Hindlimb muscle (tissue), 1 donor: ENCODE measurements around the gene ELAPOR1. TPM values are rescaled to one million over a fixed set of nuclear protein-coding genes. Genes with fewer than 3 reads are reported as not detected.

Source experiments
- DNase-seq: peaks from one replicate; pipeline ENCODE4 v3.0.0-alpha.2; 2013
- polyA plus RNA-seq: library from polyadenylated mRNA; unstranded; fragments of 120-200 nt; gene quantifications from one replicate; pipeline ENCODE4 v1.2.1, GENCODE V29; 2013; ENCODE audit not compliant: insufficient read length

The ELAPOR1 gene, protein sequence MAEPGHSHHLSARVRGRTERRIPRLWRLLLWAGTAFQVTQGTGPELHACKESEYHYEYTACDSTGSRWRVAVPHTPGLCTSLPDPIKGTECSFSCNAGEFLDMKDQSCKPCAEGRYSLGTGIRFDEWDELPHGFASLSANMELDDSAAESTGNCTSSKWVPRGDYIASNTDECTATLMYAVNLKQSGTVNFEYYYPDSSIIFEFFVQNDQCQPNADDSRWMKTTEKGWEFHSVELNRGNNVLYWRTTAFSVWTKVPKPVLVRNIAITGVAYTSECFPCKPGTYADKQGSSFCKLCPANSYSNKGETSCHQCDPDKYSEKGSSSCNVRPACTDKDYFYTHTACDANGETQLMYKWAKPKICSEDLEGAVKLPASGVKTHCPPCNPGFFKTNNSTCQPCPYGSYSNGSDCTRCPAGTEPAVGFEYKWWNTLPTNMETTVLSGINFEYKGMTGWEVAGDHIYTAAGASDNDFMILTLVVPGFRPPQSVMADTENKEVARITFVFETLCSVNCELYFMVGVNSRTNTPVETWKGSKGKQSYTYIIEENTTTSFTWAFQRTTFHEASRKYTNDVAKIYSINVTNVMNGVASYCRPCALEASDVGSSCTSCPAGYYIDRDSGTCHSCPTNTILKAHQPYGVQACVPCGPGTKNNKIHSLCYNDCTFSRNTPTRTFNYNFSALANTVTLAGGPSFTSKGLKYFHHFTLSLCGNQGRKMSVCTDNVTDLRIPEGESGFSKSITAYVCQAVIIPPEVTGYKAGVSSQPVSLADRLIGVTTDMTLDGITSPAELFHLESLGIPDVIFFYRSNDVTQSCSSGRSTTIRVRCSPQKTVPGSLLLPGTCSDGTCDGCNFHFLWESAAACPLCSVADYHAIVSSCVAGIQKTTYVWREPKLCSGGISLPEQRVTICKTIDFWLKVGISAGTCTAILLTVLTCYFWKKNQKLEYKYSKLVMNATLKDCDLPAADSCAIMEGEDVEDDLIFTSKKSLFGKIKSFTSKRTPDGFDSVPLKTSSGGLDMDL
- 0.27 TPM for polyA plus RNA-seq

DNA sequence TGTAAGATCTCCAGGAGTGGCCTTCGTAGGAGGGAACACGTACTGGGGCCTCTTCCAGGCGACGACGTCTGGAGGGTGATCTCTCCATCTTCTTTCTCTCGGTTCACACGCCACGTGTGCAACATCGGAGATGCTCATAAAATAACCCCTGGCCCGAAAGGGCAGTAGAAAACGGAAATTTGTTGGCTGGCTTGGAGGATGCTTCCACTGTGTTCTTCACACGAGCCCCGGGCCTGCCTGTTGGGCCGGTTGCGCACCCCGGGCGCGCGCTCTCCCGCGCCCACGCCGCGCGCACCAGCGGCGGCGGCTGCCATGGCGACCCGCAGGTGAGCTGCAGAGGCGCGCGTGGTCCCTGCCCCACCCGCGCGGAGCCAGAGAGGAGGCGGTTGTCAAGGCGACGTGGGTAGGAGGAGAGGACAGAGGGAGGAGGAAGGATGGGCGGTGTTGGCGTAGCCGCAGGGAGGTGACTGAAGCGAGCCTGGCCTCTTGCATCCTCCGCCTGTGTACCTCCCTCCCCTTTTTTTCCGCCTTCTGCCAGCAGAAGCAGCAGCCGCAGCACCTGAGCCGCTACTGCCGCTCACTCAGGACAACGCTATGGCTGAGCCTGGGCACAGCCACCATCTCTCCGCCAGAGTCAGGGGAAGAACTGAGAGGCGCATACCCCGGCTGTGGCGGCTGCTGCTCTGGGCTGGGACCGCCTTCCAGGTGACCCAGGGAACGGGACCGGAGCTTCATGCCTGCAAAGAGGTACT is at the start of gene ELAPOR1:
Gene ELAPOR1, plus strand, starts transcription at position 526 of the 752 bp plus-strand sequence. Its CDS starts 69 bp downstream, at position 595.
- DNase-seq: peak; percentile 51

DNA sequence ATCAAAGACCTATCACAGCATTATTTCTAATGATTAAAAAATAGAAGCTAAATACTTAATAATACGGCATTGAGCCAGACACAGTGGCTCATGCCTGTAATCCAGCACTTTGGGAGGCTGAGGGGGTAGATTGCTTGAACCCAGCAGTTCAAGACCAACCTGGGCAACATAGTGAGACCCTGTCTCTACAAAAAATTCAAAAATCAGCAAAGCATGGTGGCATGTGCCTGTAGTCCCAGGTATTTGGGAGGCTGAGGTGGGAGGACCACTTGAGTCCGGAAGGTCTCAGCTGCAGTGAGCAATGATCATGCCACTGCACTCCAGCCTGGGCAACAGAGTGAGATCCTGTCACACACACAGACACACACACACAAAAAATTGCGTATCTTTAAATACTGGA is 48.8 kb upstream of the ELAPOR1 start:
- no peak for DNase-seq

DNA sequence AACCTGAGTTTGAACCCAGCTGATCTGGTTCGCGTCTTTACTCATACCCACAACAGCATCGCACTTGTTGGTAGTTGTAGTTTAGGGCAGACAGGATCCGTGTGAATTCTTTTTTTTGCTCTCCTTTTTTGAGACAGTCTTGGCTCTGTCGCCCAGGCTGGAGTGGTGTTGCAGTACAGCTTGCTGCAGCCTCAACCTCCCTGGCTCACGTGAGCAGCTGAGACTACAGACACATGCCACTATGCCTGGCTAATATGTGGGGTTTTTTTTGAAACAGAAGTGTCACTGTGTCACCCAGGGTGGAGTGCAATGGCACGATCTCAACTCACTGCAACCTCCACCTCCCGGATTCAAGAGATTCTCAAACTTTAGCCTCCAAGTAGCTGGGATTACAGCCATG is 46.0 kb upstream of the ELAPOR1 start:
- DNase-seq: no peak

DNA sequence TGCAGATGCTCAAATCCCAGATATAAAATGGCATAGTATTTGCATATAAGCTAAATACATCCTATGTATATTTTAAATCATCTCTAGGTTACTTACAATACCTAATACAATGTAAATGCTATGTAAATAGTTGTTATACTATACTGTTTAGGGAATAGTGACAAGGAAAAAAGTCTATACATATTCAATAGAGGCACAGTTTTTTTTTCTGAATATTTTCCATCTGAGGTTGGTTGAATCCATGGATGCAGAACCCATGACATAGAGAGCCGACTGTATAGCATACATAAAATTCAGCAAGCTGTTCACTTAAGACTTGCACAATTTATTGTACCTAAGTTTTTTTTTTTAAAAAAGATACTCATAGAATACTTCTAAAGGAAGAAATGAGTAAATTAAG is 44.6 kb upstream of the ELAPOR1 start:
- no peak for DNase-seq

DNA sequence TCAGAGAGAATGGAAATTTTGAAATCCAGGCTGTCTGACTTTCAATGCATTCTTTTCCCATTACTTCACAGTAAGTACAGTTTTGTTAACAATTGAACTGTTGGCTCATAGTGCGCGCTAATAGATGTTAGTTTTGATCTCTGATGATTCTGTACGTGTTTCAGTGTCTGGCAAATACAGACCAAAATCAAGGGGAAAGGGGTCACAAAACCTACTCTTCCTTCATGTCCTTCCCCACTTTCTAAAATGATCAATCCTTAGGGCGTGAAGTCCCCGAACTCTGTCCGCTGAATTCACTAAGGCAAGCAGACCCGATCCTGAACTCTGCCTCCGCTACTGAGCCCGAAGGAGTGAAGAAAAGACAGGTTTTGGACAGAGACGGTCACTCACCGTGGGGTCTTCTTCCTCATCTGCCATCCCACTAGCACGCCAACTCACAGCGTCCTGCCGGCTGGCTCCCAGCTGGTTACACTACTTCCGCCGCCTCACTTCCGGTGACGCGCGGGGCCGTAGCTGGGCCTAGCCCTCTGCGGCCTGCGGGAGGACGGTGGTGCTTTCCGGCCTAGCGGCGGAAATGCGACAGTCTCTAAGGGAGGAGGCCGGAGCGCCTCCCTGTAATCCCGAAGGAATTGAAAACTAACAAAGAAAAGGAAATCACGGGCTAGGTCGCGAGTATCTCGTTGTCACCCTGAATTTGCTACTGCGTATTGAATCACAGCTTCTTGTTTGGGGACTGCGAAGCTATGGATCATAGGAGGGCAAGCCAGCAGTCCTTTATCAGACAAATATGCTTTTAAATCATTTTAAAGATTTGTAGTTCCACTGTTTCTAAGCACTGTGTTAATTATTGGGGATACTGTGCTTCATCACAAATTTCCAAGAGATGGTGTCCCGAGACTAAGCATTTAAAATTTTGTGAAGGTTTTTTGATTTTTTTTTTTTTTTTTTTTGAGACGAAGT is 38.1 kb upstream of the ELAPOR1 start, which contains the start of gene TAF13:
Gene TAF13, minus strand, starts transcription at position 473 of the 960 bp plus-strand sequence. Its CDS starts 56 bp downstream, at position 417.
- DNase-seq: peak; percentile 96

DNA sequence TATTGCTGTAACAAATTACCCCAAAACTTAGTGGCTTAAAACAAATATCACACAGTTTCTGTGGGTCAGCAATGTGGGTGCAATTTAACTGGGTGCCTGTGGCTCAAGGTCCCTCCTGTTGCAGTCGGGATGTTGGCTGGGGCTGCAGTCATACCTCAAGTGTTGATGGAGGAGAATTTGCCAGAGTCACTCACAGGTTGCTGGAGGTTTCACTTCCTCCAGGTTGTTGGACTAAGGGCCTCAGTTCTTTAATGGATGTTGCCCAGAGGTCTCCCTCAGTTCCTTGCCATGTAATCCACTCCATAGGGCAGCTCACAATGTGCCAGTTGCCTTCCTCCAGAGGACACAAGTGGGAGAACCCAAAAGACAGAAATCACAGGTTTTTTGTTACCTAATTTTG is 35.6 kb upstream of the ELAPOR1 start:
- no peak for DNase-seq

DNA sequence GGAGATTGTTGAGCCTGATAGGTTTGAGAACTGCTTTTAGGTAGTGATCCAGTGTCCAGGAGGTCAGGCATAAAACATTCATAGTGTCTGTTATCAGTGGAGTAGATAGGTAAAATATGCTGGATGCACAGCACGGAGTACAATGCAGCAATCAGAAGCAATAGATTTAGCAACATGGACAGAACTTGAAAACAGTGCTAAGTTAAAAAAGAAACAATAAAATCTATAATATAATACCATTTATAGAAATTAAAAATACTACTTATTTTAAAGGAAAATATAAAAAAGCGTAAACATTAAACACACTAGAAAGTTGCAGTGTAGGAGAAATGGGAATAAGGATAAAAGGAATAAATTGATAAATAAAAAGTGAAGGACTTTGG is 34.7 kb upstream of the ELAPOR1 start:
- no peak for DNase-seq

DNA sequence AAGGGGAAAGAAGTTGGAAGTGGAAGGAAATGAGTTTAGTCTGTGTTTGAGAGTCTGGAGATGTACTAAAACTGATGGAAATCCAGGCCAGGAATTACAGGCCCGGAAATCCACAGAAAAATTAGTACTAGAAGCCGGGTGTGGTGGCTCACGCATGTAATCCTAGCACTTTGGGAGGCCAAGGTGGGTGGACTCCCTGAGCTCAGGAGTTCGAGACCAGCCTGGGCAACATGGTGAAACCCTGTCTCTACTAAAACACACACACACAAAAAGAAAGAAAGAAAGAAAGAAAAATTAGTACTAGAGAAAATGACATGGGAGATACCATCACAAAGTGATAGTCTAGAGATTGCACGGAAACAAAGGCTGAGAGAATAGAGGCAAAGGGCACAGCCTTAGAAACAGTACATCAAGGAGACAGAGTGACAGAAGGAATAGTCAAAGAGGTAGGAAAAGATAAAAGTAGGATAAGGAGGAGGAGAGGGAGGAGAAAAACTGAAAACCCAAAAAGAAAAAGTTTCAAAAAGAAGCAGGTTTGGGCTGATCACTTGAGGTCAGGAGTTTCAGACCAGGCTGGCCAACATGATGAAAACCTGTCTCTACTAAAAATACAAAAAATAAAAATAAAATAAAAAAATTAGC is 33.4 kb upstream of the ELAPOR1 start:
- no peak for DNase-seq

DNA sequence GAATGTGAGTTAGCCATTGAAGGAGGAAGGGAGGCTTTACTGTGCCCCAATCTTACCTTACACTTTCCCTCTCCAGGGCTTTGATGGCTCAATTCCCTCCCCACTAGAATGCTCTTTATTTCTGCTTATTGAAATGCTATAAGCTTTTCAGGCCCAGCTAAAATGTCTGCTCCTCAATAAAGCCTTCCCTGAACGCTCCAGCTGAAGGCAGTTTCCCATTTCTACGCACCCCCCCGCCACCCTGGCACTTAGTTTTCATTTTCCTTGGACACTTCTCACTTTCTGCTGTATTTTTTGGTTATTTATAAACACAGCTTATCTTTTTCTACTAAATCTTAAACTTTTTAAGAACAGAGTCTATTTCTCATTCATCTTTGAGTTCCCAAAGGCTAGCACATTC is 30.4 kb upstream of the ELAPOR1 start:
- DNase-seq: no peak

DNA sequence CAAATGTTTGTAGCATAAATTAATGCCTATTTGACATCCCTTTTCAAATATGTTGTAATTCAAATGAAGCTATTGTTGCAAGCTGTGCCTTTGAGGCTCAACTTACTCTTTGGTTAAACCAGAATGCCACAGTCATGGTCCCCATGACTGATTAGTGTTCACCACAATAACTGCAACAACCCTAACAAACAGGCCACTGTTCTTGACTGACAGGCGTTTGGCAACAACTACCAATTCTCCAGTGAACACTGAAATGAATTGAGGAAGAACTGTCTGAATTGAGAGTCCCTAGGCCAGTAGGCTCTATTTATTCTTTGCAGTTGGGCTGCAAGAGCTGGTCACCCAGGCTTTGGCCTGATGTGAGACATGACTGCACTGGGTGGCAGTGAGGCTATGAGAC is 30.0 kb upstream of the ELAPOR1 start:
- no peak for DNase-seq

DNA sequence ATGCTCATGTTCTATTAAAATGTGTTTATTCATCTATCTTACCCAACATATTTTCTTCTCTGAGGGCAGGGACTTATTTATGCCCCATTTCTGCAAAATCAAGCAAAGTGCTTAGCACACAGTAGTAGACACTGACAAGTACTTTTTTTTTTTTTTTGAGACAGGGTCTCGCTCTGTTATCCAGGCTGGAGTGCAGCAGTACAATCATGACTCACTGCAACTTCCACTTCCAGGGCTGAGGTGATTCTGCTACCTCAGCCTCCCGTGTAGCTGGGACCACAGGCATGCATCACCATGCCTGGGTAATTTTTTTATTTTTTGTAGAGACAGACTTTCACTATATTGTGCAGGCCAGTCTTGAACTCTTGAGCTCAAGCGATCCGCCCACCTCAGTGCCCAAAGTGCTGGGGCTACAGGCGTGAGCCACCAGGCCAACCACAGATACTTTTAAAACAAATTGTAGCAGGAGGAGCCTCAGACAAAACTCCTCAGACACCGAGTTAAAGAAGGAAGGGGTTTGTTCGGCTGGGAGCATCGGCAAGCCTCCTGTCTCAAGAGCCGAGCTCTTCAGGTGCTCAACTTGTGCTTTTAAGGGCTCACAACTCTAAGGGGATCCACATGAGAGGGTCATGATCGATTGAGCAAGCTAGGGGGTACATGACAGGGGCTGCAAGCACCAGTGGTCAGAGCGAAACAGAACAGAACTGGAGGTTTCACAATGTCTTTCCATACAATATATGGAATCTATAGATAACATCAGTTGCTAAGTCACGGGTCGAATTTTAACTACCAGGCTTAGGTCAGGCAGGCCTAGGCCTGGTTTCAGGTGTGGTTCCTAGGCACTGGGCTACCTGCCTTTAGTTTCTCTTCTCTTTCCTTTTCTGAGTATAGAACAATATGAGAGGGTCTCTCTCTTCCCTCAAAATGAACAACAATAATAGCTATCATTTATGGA is 29.1 kb upstream of the ELAPOR1 start:
- DNase-seq: no peak

DNA sequence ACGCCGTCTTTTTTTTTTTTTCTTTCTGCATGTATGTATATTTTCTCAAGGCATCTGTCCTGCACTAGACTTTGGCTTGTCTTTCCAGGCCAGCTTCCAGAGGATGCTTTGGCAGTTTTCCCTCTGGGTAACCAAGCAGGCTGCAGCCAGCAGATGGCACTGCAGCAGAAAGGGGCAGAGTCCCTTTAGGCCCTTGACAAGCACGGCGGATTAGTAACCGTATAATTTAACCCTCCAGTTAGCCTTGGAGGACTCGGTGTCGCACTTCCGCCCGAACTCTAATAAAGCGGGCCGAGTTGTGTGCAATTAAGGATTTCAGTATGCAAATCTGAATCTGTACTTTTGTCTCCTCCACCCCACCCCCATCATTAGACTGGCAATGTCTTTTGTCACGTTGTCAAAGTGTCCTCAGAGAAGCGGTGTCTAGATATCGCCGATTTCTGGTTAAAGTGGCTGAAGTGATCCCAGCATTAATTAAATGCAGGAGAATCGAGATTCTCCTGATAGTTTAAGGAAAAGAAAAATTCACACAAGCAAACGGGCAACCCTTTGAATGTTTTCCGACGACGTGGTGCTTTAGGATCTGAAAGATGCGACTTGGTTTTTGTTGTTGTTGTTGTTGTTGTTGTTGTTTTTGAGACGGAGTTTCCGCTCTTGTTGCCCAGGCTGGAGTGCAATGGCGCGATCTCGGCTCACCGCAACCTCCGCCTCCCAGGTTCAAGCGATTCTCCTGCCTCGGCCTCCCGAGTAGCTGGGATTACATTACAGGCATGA is 24.5 kb upstream of the ELAPOR1 start:
- DNase-seq: peak; percentile 65

DNA sequence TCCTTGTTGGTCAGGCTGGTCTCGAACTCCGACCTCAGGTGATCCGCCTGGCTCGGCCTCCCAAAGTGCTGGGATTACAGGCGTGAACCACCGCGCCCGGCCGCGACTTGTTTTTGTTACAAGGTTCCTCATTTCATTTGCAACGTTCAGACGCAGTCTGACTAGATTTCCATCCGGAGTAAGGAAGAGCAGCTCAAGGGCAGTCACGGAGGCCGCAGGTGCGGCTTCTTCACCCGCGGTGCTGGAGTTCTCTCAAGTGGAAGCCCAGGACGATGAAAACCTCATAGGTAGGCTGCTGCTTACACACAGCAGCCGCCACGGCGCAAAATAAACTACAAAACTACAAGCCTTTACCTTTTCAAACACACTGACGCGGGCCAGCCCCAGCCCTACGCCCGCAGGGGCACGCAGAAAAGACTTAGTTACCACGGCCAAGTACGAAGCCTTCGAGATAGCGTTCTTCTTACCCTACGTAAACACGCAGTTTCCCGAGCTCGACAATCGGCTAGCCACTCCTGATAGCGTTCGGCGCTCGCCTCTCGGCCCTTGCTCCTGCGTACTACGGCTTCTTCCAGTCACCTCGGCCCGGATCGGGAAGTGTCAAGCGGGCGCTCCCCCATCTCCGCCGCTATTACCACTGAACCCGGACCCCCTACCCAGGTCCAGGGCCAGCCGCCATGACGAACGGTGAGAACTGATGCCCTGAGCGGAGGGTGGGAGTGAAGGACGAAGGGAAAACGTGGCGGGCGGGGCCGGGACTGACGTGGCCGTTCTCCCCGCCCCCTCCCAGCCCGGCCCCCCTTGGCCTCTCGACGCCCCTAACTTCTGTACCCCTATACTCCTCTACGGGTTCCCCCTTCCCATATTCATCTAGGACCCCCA is 23.5 kb upstream of the ELAPOR1 start, which contains the start of gene TMEM167B:
Gene TMEM167B, plus strand, starts transcription at position 569 of the 882 bp plus-strand sequence. Its CDS starts 109 bp downstream, at position 678.
- DNase-seq: peak; percentile 93

DNA sequence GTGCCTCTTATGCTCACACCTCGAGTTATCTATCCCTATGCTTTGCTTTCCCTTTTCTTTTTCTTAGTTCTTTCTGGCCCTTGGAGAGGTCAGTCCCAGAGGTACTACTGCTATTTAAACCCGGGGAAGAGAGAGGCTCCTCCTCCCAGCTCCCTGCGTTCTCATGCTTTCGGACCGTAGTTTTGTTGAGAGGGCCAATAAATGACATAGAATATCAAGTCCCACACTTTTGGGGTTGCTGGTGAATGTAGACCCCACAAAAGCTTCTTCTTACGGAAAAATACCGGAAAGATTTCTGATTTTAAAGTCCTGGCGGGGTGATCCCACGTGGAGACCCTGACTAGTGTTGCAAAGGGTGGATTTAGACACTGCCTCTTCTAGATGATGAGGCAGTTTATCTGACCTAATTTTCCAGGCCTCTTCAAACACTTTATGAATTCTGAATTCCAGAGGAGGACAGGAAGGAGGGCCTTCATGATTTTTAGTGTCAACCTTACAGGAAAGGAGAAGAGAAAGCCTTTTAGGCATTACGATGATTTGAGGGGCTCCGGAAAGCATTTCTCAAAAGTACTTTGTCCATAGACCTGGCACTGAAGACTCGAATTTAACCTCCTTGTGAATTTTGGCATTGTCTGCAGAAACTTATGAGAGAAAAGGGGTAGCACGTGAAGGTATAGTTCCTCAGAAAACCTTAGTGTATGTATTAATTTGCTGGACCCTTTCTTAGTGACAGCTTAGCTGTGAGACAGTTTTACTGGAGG is 22.7 kb upstream of the ELAPOR1 start:
- DNase-seq: no peak

DNA sequence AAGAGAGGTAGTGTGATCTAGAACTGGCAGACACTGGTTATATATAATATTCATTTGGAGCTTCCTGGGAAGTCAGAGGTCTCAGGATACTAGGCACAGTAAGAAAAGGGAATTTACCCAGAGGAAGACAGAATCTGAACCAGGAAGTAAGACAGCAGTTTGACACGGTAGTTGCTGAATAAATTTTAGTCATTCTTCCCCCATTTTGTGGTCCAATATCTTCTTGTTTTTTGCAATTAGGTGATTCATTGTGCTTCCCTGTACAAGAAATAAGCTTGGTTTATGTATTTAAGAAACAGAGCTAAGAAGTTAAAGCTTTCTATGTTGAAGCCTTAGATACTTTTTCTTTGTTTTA is 22.1 kb upstream of the ELAPOR1 start:
- no peak for DNase-seq

DNA sequence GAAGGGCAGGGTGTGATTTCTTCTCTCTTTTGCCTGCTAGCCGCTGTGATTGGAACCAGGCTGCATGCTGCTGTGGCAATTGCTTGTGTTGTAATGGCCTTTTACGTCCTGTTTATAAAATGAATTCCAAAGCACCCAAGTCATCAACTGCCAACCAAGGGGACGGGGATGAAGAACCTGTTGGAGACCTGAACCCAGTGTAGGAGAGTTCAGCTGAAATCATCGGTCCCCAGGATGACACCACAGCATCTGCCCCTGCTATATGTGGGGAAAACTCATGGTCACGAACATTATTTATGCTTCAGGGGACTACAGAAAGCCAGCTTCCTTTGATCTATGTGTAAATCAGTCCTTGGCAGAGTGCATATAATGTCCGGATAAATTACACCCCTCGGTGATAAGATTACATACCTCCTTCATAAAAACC is 19.5 kb upstream of the ELAPOR1 start:
- no peak for DNase-seq

DNA sequence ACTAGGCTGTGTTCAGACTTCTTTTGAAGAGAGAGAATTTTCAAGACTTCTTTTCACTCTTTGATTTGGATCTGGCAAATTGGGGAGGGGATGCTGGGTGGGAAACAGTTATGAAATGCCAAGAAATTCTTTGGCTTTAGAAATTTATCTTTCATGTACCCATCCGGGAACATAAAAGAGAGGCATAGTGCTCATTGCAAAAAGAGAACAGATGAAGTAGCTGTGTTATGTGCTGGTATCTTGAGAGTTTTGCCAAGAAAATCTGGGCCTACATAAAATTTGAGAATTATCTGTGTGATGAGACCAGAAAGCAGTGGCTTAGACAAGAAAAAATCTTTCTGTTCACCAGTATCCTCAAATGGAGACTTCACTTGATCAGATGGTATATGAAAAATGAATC is 19.0 kb upstream of the ELAPOR1 start:
- DNase-seq: no peak
